HG03103 (cell line): ENCODE results near the gene PLA2G4D.
"Not testable (repeated sequence)": the region's sequence is repeated elsewhere in the genome, so short reads cannot be mapped to it uniquely, and the experiment has no call there.

Experiments
- ATAC-seq: cut with Tn5 transposase; IDR thresholded peaks from one replicate; pipeline ENCODE4 v1.9.1; 2021; ENCODE audit warnings: low read depth; ENCODE audit not compliant: unreplicated experiment

The PLA2G4D gene

DNA sequence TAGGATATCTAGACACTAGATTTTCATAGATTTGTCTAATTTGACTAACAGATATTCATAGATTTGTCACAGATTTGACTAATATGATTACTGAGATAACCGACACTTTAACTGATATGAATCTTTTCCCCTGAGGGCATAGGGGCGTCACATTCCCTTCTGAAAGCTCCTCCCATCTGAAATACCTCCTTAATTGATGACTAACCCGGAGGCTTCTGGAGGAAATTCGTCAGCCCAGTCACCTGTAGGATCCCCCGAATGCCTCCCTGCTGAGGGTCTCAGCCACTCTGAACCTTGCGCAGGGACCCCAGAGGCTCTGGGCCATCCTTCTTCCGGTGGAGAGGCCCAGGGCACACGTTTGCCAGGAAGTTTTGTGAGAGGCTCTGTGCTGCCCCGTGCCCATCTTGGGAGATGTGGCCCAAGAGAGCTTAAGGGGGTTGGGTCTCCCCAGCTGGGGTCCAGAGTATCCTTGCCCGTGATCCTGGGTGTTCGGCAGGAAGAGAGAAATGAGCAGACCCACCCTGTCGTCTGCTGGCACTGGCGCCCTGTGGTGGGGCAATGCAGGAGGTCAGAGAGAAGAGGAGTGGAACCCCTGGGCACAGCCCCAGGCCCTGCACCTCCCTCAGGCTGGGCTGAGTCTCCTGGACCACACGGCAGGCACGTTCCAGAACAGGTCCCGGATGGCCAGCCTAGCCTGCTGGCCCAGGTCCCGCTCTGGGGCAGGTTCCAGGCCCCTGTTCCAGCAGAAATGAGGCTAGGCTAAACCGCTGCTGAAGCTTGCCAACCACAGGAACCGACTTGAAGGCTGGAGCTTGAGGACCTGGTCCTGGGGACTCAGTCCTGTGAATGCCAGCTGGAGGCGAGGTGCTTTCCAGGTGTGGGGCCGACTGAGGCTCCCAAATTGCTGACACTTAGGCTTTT lies 1.7 kb downstream of the PLA2G4D start:
- ATAC-seq: no peak

DNA sequence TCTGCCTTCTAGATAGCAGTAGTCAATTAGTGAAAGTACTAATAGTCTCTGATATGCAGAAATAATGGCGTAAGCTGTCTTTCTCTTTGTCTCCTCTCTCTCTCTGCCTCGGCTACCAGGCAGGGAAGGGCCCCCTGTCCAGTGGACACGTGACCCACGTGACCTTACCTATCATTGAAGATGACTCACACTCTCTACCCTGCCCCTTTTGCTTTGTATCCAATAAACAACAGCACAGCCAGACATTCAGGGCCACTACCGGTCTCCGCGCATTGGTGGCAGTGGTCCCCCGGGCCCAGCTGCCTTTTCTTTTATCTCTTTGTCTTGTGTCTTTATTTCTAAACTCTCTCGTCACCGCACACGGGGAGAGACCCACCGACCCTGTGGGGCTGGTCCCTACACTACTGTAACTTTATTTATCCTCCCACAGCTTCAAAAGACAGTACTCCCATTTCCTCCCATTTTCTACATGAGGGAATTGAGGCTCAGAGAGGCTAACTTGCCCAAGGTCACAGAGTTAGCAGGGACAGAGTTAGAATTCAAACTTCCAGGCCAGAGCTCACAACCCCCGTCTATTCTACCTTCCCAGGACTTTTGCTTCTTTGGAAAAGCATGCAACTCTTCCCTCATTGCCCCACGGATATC lies 2.5 kb downstream of the PLA2G4D start:
- not testable (repeated sequence) for ATAC-seq

DNA sequence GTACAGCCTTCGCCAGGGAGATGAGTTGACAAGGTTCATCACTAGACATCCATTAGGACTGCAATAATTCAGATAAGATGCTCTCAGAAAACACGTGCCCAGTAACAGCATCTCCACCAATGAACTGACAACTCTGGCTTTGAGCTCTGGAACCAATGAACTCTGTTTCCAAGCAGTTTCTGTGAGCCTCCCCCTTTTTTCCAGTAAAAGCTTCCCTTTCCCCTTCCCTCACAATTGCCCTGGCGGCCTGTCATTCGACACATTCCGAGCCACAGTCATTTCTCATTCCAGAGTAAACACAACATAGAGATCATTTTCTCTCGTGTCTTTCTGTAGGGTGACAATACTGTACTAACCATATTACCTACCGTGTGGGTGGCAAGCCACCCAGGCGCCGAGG lies 3.6 kb downstream of the PLA2G4D start:
- no peak for ATAC-seq

DNA sequence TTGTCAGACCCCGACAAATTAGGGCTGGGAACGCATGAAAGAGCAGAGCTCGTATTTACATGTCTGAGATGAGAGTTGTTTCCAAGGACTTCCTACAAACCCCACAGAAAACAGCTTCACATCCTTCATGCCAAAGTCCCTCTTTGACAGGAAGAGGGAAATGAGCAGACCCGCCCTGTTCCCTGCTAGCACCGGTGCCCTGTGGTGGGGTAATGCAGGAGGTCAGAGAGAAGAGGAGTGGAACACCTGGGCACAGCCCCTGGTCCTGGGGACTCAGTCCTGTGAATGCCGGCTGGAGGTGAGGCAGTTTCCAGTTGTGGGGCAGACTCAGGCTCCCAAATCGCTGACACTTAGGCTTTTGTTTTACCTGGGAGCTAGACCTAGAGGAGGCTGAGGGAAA lies 4.0 kb downstream of the PLA2G4D start:
- no peak for ATAC-seq

DNA sequence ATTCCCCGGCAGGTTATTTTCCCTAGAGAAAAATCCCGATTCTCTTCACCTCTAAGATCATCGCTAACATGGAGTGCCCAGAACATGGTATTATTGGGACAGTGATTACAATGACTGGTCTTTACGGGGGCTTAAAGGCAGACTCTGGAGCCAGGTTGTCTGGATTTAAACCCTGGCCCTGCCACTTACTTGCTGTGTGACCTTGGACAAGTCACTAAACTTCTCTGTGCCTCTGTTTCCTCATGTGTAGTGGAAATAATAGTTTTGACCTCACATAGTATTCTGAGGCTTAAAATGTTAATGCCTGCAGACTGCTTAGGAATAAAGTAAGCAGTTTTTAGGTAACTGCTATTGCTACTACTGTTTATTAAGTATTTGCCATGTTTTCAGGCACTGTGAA lies 4.4 kb downstream of the PLA2G4D start:
- ATAC-seq: no peak

DNA sequence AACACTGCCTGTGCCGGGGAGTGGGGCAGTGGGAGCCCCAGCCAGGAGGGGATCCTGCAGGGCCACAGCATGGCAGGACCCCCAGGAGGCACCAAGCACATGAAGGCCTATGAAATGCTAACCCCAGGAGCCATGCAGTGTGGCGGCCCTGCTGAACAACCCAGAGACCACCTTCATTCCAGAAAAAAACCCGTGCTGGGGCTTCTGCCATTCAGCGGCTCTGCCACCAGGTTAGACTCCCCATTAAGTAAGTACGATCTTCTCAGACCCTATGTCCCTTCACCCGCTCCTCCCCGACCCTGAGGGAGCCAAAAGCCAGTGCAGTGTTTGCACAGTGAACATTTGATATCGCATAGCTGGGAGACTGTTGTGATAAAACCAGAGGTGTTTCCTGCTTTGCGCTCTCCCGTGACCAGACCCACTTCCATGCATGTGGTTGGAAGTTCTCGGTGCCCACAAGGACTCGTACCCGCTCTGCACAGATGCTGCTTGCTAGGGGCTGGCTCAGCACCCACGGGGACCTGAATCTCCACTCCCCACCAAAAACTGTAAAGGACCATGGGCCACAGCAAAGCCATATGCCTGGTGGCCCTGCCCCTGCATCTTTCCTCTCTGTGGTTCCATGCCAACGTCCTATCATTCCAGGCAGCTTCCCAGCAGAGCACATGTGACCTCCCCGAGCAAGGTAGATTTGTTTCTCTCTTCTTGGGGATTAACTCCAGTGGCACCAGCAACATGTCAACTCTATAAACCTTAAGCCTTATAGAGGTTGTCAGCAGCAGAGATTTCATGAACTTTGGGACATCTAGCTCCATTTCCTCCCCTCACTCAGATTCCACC lies 5.3 kb downstream of the PLA2G4D start:
- ATAC-seq: no peak

DNA sequence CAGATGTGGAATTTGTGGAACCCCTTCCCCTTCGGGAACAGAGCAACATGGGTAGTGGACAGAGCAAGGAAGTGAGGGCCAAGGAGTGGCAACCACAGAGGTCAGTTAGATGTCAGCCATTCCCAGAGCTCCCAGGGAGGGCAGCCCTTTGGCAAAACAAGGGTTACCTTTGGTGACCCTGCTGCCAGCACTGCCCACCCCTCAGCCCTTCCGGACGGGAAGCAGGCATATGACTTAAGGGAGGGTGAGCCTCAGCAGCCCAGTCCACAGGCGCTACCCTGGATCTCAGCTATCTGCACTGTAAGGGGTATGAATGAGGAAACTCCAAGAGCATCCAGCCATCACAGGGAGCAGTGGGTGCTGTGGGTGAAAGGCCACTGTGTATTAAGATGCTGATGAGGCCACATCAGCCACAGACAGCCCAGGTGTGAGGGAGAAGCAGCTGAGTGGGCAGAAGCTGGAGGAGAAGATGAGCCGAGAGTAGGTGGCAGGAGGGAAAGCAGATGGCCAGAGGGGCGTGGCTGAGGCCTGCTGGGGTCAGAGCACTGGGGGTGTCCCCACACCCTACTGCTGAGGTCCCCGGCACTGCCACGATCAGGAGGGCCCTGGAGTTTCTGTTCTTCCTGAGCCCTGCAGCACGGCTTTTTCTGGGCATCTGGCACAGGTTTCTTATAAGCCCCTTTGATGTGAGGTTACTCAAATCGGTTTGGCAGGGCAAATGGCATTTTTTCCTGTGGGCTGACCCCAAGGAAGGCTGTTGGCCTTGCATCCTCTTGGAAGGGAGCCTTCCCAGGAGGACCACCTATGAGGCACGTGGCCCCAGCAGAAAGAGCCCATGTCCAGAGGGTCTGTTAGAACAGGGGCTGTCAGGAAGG lies 6.2 kb downstream of the PLA2G4D start:
- no peak for ATAC-seq

DNA sequence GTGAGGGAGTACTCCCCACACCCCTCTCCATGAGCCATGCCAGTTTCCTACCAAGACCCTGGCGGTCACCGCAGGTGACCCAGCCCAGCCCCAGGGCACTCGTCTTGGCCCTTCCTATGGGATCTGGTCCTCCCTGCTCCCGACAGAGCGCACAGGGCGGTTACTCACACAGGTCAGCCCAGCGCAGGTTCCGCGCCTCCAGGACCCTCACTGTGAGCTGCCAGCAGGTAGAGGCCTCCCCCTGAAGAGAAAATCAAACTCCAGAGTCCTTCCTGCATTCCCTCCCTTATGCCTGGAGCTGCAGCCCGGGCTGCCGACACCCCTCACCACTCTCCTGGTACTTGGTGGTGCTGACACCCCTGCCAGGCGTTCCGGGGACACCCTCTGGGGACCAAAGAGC lies 6.9 kb downstream of the PLA2G4D start:
- ATAC-seq: no peak

DNA sequence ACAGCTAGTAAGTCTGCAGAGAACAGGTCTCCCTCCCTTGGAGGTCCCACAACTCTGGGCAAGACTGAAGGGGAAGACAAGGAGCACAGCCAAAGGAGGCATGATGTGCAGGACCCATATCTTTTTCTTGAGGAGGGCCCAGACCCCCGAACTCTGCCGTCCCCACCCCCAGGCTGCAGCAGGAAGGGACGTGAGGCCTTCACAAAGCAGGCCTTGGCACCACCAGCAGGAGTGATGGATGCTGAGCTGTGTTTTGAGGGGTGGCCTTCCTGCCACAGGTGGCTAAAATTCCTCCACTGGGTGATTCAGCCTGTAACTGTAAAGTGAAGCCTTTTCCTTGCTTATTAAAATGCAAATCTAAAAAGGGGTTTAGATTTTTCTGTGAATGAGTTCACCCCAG lies 8.6 kb downstream of the PLA2G4D start:
- no peak for ATAC-seq

DNA sequence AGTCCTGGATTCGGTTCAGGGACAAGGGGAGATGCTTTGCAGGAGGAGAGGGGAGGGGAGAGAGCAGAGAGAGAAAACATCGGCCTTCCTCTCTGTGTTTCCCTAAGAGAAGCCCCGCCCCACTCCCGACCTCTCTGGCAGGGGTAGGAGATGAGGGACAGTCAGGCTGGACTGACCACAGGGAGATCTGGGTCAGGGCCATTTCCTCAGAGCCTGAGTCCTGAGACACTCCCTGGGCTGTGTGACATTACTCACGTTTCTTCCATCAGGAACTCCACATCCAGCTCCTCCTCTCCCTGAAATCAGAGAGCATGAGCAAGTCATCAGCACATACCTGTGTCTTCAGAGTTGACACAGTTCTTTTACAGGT lies 9.1 kb downstream of the PLA2G4D start:
- no peak for ATAC-seq

DNA sequence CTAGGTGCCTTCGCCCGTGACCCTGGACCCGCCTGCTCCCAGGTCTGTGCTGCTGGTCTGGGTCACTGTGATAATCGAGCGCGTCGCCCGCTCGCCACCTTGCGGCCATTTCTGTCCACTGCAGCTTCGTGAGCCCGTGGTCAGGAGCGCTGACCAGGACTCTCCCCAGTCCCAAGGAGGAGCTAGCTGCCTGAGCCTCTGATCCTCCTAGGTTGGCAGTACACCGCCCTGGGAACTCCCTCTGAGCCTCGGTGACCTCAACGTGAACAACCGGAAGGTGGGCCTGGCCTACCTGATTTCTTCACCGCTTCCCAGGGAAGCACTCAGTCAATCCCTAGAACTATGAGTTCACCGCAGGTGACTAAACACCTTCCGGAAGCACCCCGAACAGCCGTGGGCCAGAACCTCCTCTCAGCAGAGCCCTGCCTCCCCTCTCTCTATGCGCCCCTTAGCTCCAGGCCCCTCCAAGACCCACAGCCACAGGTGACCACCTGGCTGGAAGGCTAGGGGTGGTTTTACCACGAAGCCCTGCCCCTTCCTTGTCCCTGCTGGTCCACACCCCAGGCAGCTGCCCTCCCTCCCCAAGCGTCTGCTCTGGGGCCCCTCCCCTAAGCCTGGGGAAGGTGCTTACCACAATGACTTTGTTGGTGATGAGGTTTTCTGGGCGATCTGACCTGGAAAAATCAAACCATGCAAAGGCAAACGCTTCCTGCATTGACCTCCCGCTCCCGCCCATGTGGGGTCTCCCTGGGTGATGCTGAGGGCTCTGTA lies 9.7 kb downstream of the PLA2G4D start:
- ATAC-seq: no peak

DNA sequence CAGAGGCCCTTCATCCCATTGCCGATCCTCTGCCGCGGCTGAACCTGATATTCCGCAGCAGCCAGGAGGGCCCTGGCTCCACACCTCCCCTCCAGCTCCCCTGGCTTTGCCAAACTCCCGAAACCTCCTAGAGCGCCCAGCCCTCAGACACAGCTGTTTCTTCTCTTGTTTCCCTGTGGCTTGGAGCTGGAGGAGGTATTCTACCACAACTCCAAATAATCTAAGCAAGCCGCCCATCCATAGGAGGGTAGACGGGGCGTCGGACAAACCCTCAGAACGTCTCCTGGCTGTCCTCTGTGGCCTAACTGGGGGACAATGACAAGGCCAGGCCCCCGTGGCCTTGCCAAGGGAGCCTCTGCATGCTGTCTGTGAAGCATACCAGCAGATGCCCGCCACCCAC lies 10.4 kb downstream of the PLA2G4D start:
- ATAC-seq: no peak

DNA sequence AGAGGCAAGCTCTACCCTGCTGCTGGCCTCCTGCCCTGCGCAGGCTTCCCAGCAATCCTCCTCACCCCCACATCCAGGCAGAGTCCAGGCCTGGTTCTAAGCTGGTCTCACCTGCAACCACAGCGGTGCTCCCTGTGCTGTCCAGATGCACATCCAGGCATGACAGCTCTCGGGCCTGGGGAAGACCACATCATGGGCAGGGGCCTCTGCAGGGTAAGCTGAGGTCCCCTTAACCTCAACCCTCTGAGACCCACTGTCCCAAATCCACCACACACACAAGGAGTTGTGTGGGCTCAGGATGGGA lies 10.8 kb downstream of the PLA2G4D start:
- ATAC-seq: no peak

DNA sequence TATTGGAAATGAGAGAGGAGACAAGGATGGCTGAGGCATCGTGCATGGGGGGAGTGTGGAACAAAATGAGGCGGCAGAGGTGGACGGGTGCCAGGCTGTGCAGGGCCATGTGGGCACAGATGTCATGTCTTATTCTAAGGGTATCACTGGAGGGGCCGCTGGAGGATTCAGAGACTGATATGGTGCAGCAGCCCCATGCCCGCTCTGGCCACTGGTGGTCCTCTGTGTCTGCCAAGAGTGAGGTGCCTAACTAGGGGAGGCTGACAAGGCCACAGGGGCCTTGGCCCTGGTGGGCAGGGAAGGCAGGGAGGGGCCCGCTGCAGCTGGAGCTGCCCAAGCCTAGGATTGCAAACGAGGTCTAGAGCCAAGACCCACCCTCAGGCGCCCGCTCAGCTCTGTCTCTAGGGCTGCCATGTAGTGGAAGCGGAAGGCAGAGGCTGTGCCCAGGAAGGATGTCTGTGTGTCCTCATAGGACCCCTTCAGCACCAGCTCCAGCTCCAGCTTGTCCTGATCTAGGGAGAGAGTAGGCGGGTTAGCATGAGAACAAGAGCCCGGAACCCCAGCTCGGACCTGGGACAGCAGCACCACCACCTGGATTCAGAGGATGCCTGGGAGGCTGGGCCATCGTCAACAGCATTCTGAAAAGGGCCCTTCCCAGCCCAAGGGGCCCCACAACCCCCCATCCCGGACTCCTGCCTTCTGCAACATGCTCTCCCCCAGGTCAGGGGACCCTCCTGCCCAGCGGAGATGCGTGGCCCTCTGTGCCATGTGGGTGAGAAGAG lies 11.3 kb downstream of the PLA2G4D start:
- ATAC-seq: no peak

DNA sequence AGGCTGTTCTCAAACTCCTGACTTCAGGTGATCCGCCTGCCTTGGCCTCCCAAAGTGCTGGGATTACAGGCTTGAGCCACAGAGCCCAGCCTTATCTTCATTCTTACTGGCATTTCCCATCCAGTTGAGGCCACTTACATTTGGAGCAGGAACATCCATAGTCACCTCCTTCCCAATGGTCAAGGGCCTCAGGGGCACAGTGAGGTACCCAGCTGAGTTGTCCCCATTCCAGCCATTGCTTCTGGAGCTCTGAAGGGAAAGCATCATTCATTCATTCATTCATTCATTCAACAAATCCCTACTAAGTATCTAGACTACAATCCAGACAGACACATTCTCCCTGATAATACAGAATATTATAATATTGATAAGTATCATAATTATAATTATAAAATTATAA lies 12.2 kb downstream of the PLA2G4D start:
- ATAC-seq: no peak

DNA sequence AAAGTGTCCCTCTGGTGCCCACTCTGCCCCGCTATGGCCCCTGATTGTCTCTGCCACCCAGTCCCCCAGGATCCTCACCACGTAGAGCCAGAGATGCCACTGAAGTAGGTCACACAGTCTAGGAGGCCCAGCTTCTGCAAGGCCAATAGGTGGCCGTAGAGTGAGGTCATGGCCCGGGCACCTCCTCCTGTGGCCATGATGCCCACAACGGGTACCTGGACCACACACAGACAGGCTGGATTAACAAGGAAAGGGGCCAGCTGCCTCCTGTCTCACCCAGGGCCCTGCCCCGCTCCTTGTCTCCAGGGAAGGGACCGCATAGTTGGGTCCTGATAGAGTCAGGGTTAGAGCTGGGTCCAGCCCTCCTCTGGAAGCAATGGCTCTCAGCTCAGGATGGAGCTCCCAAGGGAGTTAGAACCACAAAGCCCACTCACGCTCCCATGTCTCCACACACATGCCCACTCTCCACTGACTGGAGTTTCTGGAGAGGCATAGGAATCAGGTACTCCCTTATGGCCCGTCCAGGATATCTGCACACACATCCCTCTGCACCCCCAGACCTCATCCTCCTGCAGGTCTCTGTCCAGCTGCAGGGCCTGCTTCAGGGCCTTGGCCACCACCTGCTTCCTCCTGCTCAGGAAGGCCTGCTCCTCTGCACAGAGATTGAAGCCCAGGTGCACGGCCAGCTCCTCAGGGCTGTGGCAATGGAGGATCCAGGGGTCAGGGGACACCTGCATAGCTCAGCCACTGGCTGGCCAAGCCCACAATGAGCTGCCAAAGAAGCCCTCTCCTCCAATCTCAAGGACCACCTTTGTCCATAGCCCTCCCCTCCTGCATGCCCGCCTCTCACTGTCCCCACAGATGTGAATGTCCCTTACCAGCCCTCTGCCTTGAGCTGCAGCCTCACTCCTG lies 13.2 kb downstream of the PLA2G4D start:
- no peak for ATAC-seq

DNA sequence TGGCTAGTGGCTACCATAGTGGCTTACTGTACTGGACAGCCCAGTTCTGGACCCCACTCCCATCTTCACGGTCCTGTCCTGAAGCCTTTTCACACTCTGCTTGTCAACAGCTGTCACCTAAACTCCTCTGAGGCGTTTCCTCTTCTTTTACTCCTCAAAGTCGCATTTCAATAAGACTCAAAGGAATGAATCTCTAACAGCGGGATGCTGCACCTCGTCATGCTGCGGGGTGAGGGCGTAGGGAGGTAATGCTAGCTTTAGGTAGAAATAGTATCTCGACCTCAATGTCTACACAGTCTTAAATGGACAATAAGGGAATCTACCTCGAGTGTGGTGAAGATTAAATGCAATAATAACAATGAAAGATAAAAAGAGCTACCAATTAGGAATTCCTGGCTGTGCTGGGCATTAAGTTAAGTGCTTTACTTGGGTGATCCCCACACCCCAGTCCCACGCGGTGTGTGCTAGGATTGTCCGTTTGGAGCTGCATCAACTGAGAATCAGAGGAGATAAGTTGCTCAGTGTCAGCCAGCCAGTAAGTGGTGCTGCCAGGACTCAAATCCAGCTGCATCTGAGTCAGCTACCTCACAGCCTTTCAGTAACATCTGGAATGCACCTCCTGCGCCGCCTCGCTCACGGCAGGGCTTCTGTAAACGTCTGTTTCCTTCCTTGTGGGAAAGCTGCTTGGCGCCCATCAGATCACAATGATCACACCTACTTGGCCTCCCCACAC lies 14.0 kb downstream of the PLA2G4D start:
- ATAC-seq: no peak
